Kidney (tissue), 14 donors: Measurements from ENCODE around the gene GOLGA7B. TPM values are rescaled to one million over a fixed set of nuclear protein-coding genes. Genes with fewer than 3 reads are reported as not detected.

Experiments used
- DNase-seq, 5 donors: peaks; one replicate each; pipeline ENCODE4 v3.0.0-alpha.2; 2013 to 2020
- FAIRE-seq: peaks from 2 replicates; lab custom pipeline; 2012; peaks lifted over from hg19 to GRCh38; lab: Jason Lieb, UNC
- H3K27ac ChIP-seq, 2 donors: one replicate each; pipeline ENCODE4 v1.7.0; 2013; ENCODE audit warnings: low read depth in 2 of 2, low read length in 2 of 2, inconsistent platforms in 1 of 2
- H3K27me3 ChIP-seq: one replicate; pipeline ENCODE4 v1.7.1; 2013; ENCODE audit warnings: low read length, inconsistent platforms; ENCODE audit not compliant: control insufficient read depth, insufficient read depth
- H3K36me3 ChIP-seq, 3 donors: one replicate each; pipeline versions ENCODE4 v1.7.0 to v1.7.1; 2013; ENCODE audit warnings: low read length in 3 of 3, control low read depth in 1 of 3, inconsistent platforms in 1 of 3; ENCODE audit not compliant: insufficient read depth in 3 of 3, control insufficient read depth in 2 of 3
- H3K4me1 ChIP-seq, 3 donors: one replicate each; pipeline versions ENCODE4 v1.7.0 to v1.7.1; 2013; ENCODE audit warnings: low read length in 3 of 3, inconsistent platforms in 1 of 3, low read depth in 1 of 3; ENCODE audit not compliant: control insufficient read depth in 2 of 3, insufficient read depth in 2 of 3
- H3K4me3 ChIP-seq, 3 donors: one replicate each; pipeline versions ENCODE4 v1.7.0 to v1.8.1; 2013; ENCODE audit warnings: low read length in 3 of 3, control low read depth in 1 of 3, inconsistent platforms in 1 of 3
- H3K9ac ChIP-seq, 3 donors: one replicate each; pipeline versions ENCODE4 v1.7.0 to v1.7.1; 2013; ENCODE audit warnings: low read length in 3 of 3, control low read depth in 1 of 3, inconsistent platforms in 1 of 3
- H3K9me3 ChIP-seq, 3 donors: one replicate each; pipeline versions ENCODE4 v1.7.0 to v1.7.1; 2013; ENCODE audit warnings: low read length in 3 of 3, control low read depth in 1 of 3, inconsistent platforms in 1 of 3; ENCODE audit not compliant: control insufficient read depth in 2 of 3, insufficient read depth in 1 of 3
- intact Hi-C: fragments of 100-400 bp; cut with DNase I; formaldehyde crosslinking; loops from one replicate; pipeline ENCODE4 v1.11.1; 2022
- polyA plus RNA-seq: library from polyadenylated mRNA; stranded (reverse); fragments of 350-450 nt; fragmentation: Illumina TruSeq; extraction: RNeasy Lipid Tissue Mini Kit (QIAGEN cat#74804); gene quantifications from one replicate; pipeline ENCODE4 v1.2.3, GENCODE V29; 2014; ENCODE audit warnings: low read depth, low replicate concordance; ENCODE audit not compliant: insufficient read depth
- total RNA-seq: library from RNA; stranded (reverse); fragmentation: NEBNext Ultra II Directional; extraction: Animal tissue kit (Norgen Biotek cat#: 25700); gene quantifications from one replicate; pipeline ENCODE4 v1.2.1, GENCODE V29; 2021
- TF ChIP-seq, protein P1 (sequence below): IDR thresholded peaks from 3 replicates; pipeline ENCODE4 v1.5.1; 2012; ENCODE audit warnings: mild to moderate bottlenecking, moderate library complexity, borderline replicate concordance; ENCODE audit not compliant: insufficient read depth; ENCODE audit errors: extremely low read depth
- donor health status: control.
- donor health status: control.
- donor health status: control.
- donor health status: control.
- donor health status: control.
- donor health status: DM: yes; HTN: yes; CAD: no.
- donor health status: Normal renal cell carcinoma (clear cell type).

GOLGA7B gene
- total and polyA plus RNA-seq, 2 donors from 2014 or later, result 0.50 TPM; not detected in 1

DNA sequence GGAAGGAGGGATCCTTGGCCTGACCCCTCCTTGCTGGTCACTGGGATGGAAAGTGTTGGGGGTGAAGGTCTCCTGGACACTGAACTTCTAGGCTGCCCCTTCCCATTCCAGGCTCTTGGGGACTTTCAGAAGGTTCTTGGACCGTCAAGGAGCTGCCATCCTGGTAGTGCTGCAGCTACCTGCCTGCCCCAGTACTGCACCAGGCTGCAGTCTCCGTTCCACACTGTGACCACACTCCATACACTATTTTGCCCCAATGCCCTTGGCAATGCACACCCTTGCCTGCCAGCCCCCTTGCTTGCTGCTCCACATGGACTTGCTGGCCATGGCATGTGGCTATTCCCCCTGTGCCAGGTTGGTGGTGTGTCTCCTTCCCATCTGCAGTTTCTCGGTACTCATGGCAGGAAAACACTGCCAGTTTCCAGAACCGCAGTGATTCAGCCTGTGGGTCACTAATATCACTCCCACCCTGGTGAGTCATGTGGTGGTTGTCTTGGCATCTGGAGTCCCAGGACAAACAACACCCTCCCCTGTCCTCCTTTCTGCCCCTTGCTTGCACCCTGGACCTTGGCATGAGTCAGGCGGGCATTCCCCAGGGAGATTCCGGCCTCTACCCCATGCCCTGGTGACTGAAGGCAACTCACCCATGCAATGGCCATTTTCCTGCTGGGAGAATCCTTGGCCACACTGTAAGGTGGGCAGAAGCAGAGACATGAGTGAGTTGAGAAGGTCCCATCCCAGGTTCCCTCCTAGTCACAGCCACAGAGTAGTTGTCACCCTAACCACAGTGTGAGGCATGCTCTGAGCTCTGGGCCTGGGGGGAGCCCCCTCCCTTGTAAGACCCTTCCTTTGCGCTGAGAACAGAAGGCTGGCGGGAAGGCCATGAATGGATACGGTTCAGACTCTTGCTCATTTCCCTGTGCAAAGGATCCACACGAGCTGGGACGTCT lies 32.8 kb downstream of the GOLGA7B start:
- Histone ChIP-seq H3K4me1 (peaks cover 0 to 5% (median 0%) of the 10 kb centered on the region in 3 donors), H3K9ac (no peak overlapping the region), H3K27me3 (no peaks in the 10 kb centered on the region), H3K36me3 (no peaks in the 10 kb centered on the region), H3K27ac (peak overlapping the region in 1 of 2 donors; percentile 11), H3K4me3 (no peak overlapping the region), H3K9me3 (no peaks in the 10 kb centered on the region)
- DNase-seq (peak in 1 of 5 donors; percentile 92), FAIRE-seq (no peak)
- intact Hi-C loops, result no loop called here
- TF ChIP-seq, protein P1, sequence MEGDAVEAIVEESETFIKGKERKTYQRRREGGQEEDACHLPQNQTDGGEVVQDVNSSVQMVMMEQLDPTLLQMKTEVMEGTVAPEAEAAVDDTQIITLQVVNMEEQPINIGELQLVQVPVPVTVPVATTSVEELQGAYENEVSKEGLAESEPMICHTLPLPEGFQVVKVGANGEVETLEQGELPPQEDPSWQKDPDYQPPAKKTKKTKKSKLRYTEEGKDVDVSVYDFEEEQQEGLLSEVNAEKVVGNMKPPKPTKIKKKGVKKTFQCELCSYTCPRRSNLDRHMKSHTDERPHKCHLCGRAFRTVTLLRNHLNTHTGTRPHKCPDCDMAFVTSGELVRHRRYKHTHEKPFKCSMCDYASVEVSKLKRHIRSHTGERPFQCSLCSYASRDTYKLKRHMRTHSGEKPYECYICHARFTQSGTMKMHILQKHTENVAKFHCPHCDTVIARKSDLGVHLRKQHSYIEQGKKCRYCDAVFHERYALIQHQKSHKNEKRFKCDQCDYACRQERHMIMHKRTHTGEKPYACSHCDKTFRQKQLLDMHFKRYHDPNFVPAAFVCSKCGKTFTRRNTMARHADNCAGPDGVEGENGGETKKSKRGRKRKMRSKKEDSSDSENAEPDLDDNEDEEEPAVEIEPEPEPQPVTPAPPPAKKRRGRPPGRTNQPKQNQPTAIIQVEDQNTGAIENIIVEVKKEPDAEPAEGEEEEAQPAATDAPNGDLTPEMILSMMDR, result no peak

DNA sequence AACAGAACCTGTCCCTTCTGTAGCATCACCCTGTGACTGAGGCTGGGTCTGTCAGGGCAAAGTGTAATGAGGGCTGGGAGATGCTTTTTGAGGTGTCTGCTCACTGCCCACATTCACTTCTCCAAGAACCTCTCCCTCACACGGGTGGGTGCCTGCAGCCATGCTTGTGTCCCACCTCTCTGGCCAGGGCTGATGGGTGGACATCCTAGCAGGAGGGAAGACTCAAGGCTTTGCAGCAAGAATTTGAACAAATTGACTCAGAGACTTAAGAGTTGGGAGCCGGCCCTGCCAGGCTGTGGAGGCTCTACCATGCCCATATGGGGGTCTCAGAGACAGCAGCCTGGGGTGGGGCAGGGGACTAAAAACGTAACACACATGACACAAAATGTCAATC lies 33.4 kb downstream of the GOLGA7B start:
- Histone ChIP-seq H3K9ac (no peak overlapping the region), H3K36me3 (no peaks in the 10 kb centered on the region), H3K9me3 (no peaks in the 10 kb centered on the region), H3K4me3 (no peak overlapping the region), H3K27ac (no peak overlapping the region), H3K4me1 (peaks cover 0 to 5% (median 0%) of the 10 kb centered on the region in 3 donors), H3K27me3 (no peaks in the 10 kb centered on the region)
- FAIRE-seq (no peak), DNase-seq (peak in 1 of 5 donors; percentile 57)
- TF ChIP-seq, protein P1, result no peak
- intact Hi-C loops, result no loop called here

DNA sequence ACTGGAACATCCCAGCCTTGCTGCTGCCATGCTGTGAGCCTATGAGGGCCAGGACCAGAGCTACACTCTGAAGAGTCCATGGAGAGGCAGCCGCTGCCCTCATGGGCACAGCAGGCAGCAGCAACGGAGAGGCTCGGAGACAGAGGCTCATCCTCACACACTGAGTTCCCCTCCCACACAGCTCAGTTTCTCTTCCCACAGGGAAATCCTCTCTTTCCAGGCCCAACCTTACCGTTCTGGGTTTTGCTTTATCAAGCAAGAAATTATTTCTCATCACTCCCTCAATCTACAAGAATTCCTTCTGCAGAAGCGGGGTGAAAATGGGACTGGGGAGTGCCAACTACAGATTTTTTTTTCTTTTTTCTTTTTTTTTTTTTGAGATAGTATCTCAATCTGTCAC lies 36.6 kb downstream of the GOLGA7B start:
- DNase-seq (peak in 2 of 5 donors; percentile 16 to 40), FAIRE-seq (no peak)
- intact Hi-C loops, result no loop called here
- Histone ChIP-seq H3K9ac (no peak overlapping the region), H3K36me3 (no peaks in the 10 kb centered on the region), H3K9me3 (no peaks in the 10 kb centered on the region), H3K4me3 (no peak overlapping the region), H3K27me3 (no peaks in the 10 kb centered on the region), H3K4me1 (peaks cover 0 to 5% (median 4%) of the 10 kb centered on the region in 3 donors), H3K27ac (no peak overlapping the region)
- TF ChIP-seq, protein P1, result no peak
